ENCODE measurements around the gene RPL27. TPM values are rescaled to one million over a fixed set of nuclear protein-coding genes. Genes with fewer than 3 reads are reported as not detected.

RPL27 gene
- total and polyA plus RNA-seq, 4 donors = 188 to 928 (median 442) TPM

DNA sequence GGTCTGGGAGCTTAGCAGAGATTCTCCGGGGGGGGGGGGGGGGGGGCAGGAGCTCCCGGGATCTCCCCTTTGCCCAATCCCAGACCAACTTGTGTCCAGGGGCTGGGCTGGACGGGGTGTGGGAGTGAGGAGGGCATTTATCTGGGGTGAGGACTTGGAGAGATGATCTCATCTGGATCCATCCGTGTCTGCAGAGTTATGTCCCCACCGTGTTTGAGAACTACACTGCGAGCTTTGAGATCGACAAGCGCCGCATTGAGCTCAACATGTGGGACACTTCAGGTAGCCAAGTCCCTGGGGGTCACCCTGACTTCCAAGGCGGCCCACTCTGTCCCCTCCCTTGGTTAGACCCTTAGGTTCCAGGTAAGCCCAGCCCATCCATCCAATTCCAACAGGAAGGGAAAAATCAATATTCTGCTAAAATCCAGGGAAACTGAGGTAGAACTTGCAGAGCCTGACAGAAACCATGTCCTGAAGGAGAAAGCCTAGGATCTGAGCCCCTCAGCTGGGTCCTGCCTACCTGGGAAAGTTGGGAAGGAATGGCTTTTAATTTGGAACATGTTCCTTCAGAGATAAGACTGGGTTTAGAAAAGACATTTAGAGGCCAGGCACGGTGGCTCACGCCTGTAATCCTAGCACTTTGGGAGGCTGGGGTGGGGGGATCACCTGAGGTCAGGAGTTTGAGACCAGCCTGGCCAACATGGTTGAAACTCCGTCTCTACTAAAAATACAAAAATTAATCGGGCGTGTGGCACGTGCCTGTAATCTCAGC is 27.7 kb downstream of the RPL27 start:
- H3K36me3 ChIP-seq (ENCODE audit: control insufficient read depth in 4 of 4, insufficient read depth in 3 of 4, low read depth in 1 of 4, low read length in 3 of 4) = no peaks in the 10 kb centered on the region
- H3K27me3 ChIP-seq (ENCODE audit: control insufficient read depth in 4 of 4, insufficient read depth in 4 of 4, low read length in 3 of 4) = no peaks in the 10 kb centered on the region
- WGBS = 80% methylated on average over 16 of the region's 16 CpGs
- DNase-seq (ENCODE audit: low spot score) = no peak
- no peak for TF ChIP-seq HNF4G (IDR thresholded peaks at IDR 0.05)
- TF ChIP-seq JUND (IDR thresholded peaks at IDR 0.05) = no peak
- TF ChIP-seq GABPA (IDR thresholded peaks at IDR 0.05 in 1 of 2, conservative IDR thresholded peaks at IDR 0.05 in 1 of 2) = no peak
- TF ChIP-seq FOXA2 (IDR thresholded peaks at IDR 0.05) = no peak
- no peak for TF ChIP-seq RXRA (IDR thresholded peaks at IDR 0.05)
- no peak for TF ChIP-seq EGR1 (IDR thresholded peaks at IDR 0.05; ENCODE audit: low read depth in 2 of 2)
- TF ChIP-seq, protein P1, sequence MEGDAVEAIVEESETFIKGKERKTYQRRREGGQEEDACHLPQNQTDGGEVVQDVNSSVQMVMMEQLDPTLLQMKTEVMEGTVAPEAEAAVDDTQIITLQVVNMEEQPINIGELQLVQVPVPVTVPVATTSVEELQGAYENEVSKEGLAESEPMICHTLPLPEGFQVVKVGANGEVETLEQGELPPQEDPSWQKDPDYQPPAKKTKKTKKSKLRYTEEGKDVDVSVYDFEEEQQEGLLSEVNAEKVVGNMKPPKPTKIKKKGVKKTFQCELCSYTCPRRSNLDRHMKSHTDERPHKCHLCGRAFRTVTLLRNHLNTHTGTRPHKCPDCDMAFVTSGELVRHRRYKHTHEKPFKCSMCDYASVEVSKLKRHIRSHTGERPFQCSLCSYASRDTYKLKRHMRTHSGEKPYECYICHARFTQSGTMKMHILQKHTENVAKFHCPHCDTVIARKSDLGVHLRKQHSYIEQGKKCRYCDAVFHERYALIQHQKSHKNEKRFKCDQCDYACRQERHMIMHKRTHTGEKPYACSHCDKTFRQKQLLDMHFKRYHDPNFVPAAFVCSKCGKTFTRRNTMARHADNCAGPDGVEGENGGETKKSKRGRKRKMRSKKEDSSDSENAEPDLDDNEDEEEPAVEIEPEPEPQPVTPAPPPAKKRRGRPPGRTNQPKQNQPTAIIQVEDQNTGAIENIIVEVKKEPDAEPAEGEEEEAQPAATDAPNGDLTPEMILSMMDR (IDR thresholded peaks at IDR 0.05; ENCODE audit: low read depth, low read length, missing input control) = no peak
- no peak for TF ChIP-seq YY1 (IDR thresholded peaks at IDR 0.05)
- TF ChIP-seq, protein P2, sequence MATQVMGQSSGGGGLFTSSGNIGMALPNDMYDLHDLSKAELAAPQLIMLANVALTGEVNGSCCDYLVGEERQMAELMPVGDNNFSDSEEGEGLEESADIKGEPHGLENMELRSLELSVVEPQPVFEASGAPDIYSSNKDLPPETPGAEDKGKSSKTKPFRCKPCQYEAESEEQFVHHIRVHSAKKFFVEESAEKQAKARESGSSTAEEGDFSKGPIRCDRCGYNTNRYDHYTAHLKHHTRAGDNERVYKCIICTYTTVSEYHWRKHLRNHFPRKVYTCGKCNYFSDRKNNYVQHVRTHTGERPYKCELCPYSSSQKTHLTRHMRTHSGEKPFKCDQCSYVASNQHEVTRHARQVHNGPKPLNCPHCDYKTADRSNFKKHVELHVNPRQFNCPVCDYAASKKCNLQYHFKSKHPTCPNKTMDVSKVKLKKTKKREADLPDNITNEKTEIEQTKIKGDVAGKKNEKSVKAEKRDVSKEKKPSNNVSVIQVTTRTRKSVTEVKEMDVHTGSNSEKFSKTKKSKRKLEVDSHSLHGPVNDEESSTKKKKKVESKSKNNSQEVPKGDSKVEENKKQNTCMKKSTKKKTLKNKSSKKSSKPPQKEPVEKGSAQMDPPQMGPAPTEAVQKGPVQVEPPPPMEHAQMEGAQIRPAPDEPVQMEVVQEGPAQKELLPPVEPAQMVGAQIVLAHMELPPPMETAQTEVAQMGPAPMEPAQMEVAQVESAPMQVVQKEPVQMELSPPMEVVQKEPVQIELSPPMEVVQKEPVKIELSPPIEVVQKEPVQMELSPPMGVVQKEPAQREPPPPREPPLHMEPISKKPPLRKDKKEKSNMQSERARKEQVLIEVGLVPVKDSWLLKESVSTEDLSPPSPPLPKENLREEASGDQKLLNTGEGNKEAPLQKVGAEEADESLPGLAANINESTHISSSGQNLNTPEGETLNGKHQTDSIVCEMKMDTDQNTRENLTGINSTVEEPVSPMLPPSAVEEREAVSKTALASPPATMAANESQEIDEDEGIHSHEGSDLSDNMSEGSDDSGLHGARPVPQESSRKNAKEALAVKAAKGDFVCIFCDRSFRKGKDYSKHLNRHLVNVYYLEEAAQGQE (IDR thresholded peaks at IDR 0.05) = no peak
- H3K4me3 ChIP-seq (ENCODE audit: low read depth in 1 of 3, low read length in 3 of 3) = no peak overlapping the region
- H3K27ac ChIP-seq (ENCODE audit: low read depth in 1 of 2, low read length in 2 of 2) = no peak overlapping the region
- no peaks in the 10 kb centered on the region for H3K9me3 ChIP-seq (ENCODE audit: control insufficient read depth in 4 of 4, low read length in 3 of 4)
- no peak overlapping the region for H3K9ac ChIP-seq (ENCODE audit: low read depth in 1 of 2, low read length in 2 of 2)
- peaks cover 8 to 34% (median 20%) of the 10 kb centered on the region in 4 donors for H3K4me1 ChIP-seq (ENCODE audit: control insufficient read depth in 4 of 4, insufficient read depth in 4 of 4, low read length in 3 of 4)

DNA sequence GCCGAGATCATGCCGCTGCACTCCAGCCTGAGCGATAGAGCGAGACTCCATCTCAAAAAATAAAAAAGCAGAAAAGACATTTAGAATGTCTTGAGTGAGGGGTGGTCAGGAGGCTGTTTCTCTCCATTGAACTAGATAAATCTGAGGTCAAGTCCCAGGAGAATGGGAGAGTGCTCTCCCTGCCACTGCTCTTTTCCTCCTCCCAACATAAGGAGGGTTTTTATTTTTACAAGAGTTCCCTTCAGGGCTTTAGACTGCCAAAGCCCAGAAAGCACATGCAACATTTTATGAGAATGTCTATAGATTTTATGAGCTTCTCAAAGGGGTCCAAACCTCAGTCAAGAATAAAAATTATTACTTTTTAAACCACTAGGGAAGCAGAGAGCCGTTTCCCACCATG is 28.4 kb downstream of the RPL27 start:
- TF ChIP-seq, protein P3, sequence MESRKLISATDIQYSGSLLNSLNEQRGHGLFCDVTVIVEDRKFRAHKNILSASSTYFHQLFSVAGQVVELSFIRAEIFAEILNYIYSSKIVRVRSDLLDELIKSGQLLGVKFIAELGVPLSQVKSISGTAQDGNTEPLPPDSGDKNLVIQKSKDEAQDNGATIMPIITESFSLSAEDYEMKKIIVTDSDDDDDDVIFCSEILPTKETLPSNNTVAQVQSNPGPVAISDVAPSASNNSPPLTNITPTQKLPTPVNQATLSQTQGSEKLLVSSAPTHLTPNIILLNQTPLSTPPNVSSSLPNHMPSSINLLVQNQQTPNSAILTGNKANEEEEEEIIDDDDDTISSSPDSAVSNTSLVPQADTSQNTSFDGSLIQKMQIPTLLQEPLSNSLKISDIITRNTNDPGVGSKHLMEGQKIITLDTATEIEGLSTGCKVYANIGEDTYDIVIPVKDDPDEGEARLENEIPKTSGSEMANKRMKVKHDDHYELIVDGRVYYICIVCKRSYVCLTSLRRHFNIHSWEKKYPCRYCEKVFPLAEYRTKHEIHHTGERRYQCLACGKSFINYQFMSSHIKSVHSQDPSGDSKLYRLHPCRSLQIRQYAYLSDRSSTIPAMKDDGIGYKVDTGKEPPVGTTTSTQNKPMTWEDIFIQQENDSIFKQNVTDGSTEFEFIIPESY (IDR thresholded peaks at IDR 0.05) = no peak
- TF ChIP-seq RXRA (IDR thresholded peaks at IDR 0.05) = no peak
- TF ChIP-seq, protein P4, sequence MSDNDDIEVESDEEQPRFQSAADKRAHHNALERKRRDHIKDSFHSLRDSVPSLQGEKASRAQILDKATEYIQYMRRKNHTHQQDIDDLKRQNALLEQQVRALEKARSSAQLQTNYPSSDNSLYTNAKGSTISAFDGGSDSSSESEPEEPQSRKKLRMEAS (IDR thresholded peaks at IDR 0.05) = no peak
- no peak for TF ChIP-seq HNF4G (IDR thresholded peaks at IDR 0.05)
- TF ChIP-seq RAD21 (IDR thresholded peaks at IDR 0.05) = no peak
- TF ChIP-seq FOXA1 (IDR thresholded peaks at IDR 0.05) = no peak
- TF ChIP-seq FOXA2 (IDR thresholded peaks at IDR 0.05) = no peak
- no peak for TF ChIP-seq GABPA (IDR thresholded peaks at IDR 0.05 in 1 of 2, conservative IDR thresholded peaks at IDR 0.05 in 1 of 2)
- no peak for TF ChIP-seq SP1 (IDR thresholded peaks at IDR 0.05)
- TF ChIP-seq JUND (IDR thresholded peaks at IDR 0.05) = no peak
- Histone ChIP-seq H3K4me1 (ENCODE audit: control insufficient read depth in 4 of 4, insufficient read depth in 4 of 4, low read length in 3 of 4) (peaks cover 5 to 29% (median 16%) of the 10 kb centered on the region in 4 donors), H3K27me3 (ENCODE audit: control insufficient read depth in 4 of 4, insufficient read depth in 4 of 4, low read length in 3 of 4) (no peaks in the 10 kb centered on the region), H3K27ac (ENCODE audit: low read depth in 1 of 2, low read length in 2 of 2) (no peak overlapping the region), H3K9me3 (ENCODE audit: control insufficient read depth in 4 of 4, low read length in 3 of 4) (no peaks in the 10 kb centered on the region), H3K36me3 (ENCODE audit: control insufficient read depth in 4 of 4, insufficient read depth in 3 of 4, low read depth in 1 of 4, low read length in 3 of 4) (no peaks in the 10 kb centered on the region), H3K4me3 (ENCODE audit: low read depth in 1 of 3, low read length in 3 of 3) (no peak overlapping the region), H3K9ac (ENCODE audit: low read depth in 1 of 2, low read length in 2 of 2) (no peak overlapping the region)
- DNase-seq (ENCODE audit: low spot score) = no peak
- 84% methylated on average over 5 of the region's 5 CpGs for WGBS
